ENCODE results near the gene FAM149B1.

DNA sequence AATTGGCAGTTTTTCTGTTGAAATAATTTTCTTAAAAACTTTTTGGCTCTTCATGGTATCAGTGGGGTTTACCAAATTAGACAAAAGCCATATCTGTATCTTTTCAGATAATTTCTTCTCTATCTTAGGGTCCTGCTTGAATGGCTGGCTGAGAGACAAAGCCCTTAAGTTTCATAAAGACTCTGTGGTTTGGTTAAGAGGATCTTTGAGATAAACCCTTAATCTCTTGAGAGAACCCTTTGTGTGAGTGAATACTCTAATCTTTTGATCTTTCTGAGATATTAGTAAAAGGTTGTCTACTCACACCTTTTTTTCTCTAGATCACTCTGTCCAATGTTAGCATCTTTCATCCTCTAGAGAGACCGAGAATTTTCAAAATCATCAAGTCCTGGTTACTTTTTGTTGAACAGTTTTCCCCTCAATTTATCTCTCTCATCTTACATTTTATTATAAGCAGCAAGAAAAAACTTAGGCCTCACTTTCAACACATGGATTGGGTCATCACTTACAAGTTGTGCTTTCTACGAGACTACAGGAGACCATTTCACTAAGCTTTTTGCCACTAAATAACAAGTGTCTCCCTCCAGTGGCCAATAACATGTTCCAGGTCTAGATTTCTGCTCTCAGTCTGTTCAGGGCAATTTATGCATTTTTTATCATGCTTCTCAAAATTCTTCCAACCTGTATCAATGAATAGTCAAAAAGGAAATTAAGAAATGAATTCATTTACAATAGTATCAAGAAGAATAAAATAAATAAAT, 50.7 kb downstream of the FAM149B1 start:
- TF ChIP-seq, protein P1, sequence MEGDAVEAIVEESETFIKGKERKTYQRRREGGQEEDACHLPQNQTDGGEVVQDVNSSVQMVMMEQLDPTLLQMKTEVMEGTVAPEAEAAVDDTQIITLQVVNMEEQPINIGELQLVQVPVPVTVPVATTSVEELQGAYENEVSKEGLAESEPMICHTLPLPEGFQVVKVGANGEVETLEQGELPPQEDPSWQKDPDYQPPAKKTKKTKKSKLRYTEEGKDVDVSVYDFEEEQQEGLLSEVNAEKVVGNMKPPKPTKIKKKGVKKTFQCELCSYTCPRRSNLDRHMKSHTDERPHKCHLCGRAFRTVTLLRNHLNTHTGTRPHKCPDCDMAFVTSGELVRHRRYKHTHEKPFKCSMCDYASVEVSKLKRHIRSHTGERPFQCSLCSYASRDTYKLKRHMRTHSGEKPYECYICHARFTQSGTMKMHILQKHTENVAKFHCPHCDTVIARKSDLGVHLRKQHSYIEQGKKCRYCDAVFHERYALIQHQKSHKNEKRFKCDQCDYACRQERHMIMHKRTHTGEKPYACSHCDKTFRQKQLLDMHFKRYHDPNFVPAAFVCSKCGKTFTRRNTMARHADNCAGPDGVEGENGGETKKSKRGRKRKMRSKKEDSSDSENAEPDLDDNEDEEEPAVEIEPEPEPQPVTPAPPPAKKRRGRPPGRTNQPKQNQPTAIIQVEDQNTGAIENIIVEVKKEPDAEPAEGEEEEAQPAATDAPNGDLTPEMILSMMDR (IDR thresholded peaks at IDR 0.05; ENCODE audit: low read depth, low read length), result peak; percentile 61
- no peak for TF ChIP-seq POLR2A (IDR thresholded peaks at IDR 0.05; ENCODE audit: extremely low read depth, insufficient read length)
- no peak for TF ChIP-seq MYC (IDR thresholded peaks at IDR 0.05; ENCODE audit: low read depth, low read length)

Measured in NB4 (cell line).